ENCODE results near the gene SUPT4H1. TPM values are rescaled to one million over a fixed set of nuclear protein-coding genes. Genes with fewer than 3 reads are reported as not detected.

Gene SUPT4H1
- total and polyA plus RNA-seq, 2 donors (not counting 1 experiment from before 2014, with no cell fraction given): 30.2 to 60.1 TPM

GRCh38 chr17:58382108-58382871, 30.3 kb upstream of the SUPT4H1 start:
- H3K4me3 Mint-ChIP-seq: peak overlapping the region; percentile 72
- peak overlapping the region; percentile 79 for H3K27ac Mint-ChIP-seq
- H3K9me3 Mint-ChIP-seq (ENCODE audit: insufficient read depth): no peaks in the 10 kb centered on the region
- Histone ChIP-seq H3K27me3 (replicated peaks in 1 of 4; ENCODE audit: control extremely low read depth in 1 of 4, control insufficient read depth in 3 of 4, insufficient read depth in 4 of 4, low read length in 3 of 4) (no peaks in the 10 kb centered on the region), H3K79me2 (ENCODE audit: control insufficient read depth, insufficient read depth, low read length) (no peaks in the 10 kb centered on the region), H3K4me3 (ENCODE audit: control extremely low read depth in 1 of 5, extremely low read depth in 1 of 5, insufficient read depth in 1 of 5, low read depth in 2 of 5, low read length in 4 of 5) (peak overlapping the region in 2 of 5 experiments; percentile 13 to 45), H3K27ac (ENCODE audit: low read length in 2 of 2) (peak overlapping the region; percentile 17 to 57), H3K4me2 (replicated peaks; ENCODE audit: low read depth, low read length, poor library complexity, severe bottlenecking) (peak overlapping the region; percentile 63), H3K36me3 (replicated peaks in 1 of 2; ENCODE audit: control extremely low read depth in 1 of 2, control insufficient read depth in 1 of 2, extremely low read depth in 1 of 2, insufficient read depth in 2 of 2, low read length in 1 of 2) (no peaks in the 10 kb centered on the region), H3K9ac (ENCODE audit: low read length) (peak overlapping the region; percentile 24), H2AFZ (ENCODE audit: insufficient read depth, low read depth, low read length, poor library complexity, severe bottlenecking) (peak overlapping the region; percentile 68), H3K9me3 (ENCODE audit: control extremely low read depth in 1 of 3, control insufficient read depth in 2 of 3, insufficient read depth in 1 of 3, low read length in 2 of 3) (no peaks in the 10 kb centered on the region), H4K20me1 (ENCODE audit: control insufficient read depth, insufficient read depth, low read length, poor library complexity, severe bottlenecking) (no peaks in the 10 kb centered on the region), H3K4me1 (ENCODE audit: control insufficient read depth in 2 of 2, insufficient read depth in 2 of 2, low read length in 2 of 2) (peaks cover 15 to 16% of the 10 kb centered on the region in 2 donors)
- WGBS (ENCODE audit: insufficient coverage): 12% methylated on average over 3 of the region's 4 CpGs
- ChIA-PET POLR2A (no interaction called here), CTCF (interaction anchor here (1.6 to 3.5 kb wide), 2 partner anchors 63 to 65 kb away, joined by 4 to 12 read pairs; no protein-coding TSS in a partner anchor)
- H3K27me3 Mint-ChIP-seq: no peaks in the 10 kb centered on the region
- ATAC-seq (ENCODE audit: low read depth) (peak; percentile 53), DNase-seq (peak; percentile 47)
- intact Hi-C loops (cut with micrococcal nuclease): no loop called here
- no peak for TF ChIP-seq CTCF (IDR thresholded peaks at IDR 0.05)
- TF ChIP-seq EZH2 (IDR thresholded peaks at IDR 0.05; ENCODE audit: borderline replicate concordance, insufficient read depth, low read depth, low read length, poor library complexity, severe bottlenecking): no peak
- peaks cover 28% of the 10 kb centered on the region for H3K4me1 Mint-ChIP-seq
